AG04450 (cell line): ENCODE measurements around the gene SUPT7L. TPM values are rescaled to one million over a fixed set of nuclear protein-coding genes. Genes with fewer than 3 reads are reported as not detected.

Experiments
- CTCF ChIA-PET: fragments of 300-600, 350-600 bp; formaldehyde crosslinking; extraction: SDS; loops from one replicate; lab custom pipeline; 2022; ENCODE audit warnings: antibody characterized with exemption, inconsistent platforms; lab: Charles Lee
- POLR2A ChIA-PET: fragments of 350-600 bp; formaldehyde crosslinking; extraction: SDS; loops from one replicate; lab custom pipeline; 2021; ENCODE audit warnings: antibody characterized with exemption, inconsistent platforms; lab: Yijun Ruan, JAX
- DNase-seq: peaks from one replicate; pipeline ENCODE4 v3.0.0-alpha.2; 2011; ENCODE audit warnings: low read depth, low spot score
- H3K27ac ChIP-seq: one replicate; pipeline ENCODE4 v1.5.1; 2012; ENCODE audit warnings: low read depth, low read length, control low read depth
- H3K27me3 ChIP-seq: one replicate; pipeline ENCODE4 v1.6.0; 2012; ENCODE audit warnings: low read length; ENCODE audit not compliant: control insufficient read depth, insufficient read depth
- H3K4me3 ChIP-seq: 2 replicates; pipeline ENCODE4 v1.5.1; 2011; ENCODE audit warnings: mild to moderate bottlenecking, low read depth, low read length, control low read depth
- H3K9me3 ChIP-seq: 2 replicates; pipeline ENCODE4 v1.5.1; 2012; ENCODE audit warnings: low read length; ENCODE audit not compliant: control insufficient read depth, insufficient read depth
- CTCF ChIP-seq: IDR thresholded peaks from 2 replicates; pipeline ENCODE4 v1.5.1; 2011; ENCODE audit warnings: low read depth, low read length, control low read depth, inconsistent platforms
- polyA plus RNA-seq: library from polyadenylated mRNA; depleted of rRNA; stranded (reverse); fragments of >200 nt; gene quantifications from 2 replicates; pipeline ENCODE4 v1.2.3, GENCODE V29; 2011

SUPT7L gene
- polyA plus RNA-seq, 1 experiment = 46.7 TPM

GRCh38 chr2:27653397-27653796 lies 10.0 kb downstream of the SUPT7L start:
- POLR2A ChIA-PET = no interaction called here

GRCh38 chr2:27652790-27653189 lies 10.6 kb downstream of the SUPT7L start:
- CTCF ChIA-PET = interaction anchor here (1.3 kb wide), 1 partner anchor 30 kb away, joined by 4 read pairs; no protein-coding TSS in a partner anchor
- Histone ChIP-seq H3K4me3 (no peak overlapping the region), H3K9me3 (no peaks in the 10 kb centered on the region), H3K27ac (no peak overlapping the region), H3K27me3 (no peaks in the 10 kb centered on the region)
- no peak for TF ChIP-seq CTCF
- POLR2A ChIA-PET = no interaction called here
- DNase-seq = no peak

More at GRCh38 chr2:27653397-27653796, 10.0 kb downstream of the SUPT7L start:
- no peak overlapping the region for H3K4me3 ChIP-seq
- DNase-seq = no peak
- CTCF ChIA-PET = interaction anchor here (0.6 to 1.3 kb wide), 2 partner anchors 12 to 29 kb away, joined by 3 to 4 read pairs; no protein-coding TSS in a partner anchor
- no peaks in the 10 kb centered on the region for H3K27me3 ChIP-seq
- no peak for TF ChIP-seq CTCF
- H3K9me3 ChIP-seq = no peaks in the 10 kb centered on the region
- no peak overlapping the region for H3K27ac ChIP-seq

- no peak overlapping the region for H3K27ac ChIP-seq
- TF ChIP-seq CTCF = no peak
- ChIA-PET CTCF (interaction anchor here (1.3 kb wide), 1 partner anchor 30 kb away, joined by 4 read pairs; no protein-coding TSS in a partner anchor), POLR2A (no interaction called here)
- no peak overlapping the region for H3K4me3 ChIP-seq
- no peak for DNase-seq
- H3K9me3 ChIP-seq = no peaks in the 10 kb centered on the region
- H3K27me3 ChIP-seq = no peaks in the 10 kb centered on the region
Measured at GRCh38 chr2:27652341-27652740, 11.1 kb downstream of the SUPT7L start.

- TF ChIP-seq CTCF = no peak
- no peak overlapping the region for H3K4me3 ChIP-seq
- ChIA-PET POLR2A (no interaction called here), CTCF (interaction anchor here (2.4 kb wide), 1 partner anchor 32 kb away, joined by 11 read pairs; no protein-coding TSS in a partner anchor)
- H3K27me3 ChIP-seq = no peaks in the 10 kb centered on the region
- H3K9me3 ChIP-seq = no peaks in the 10 kb centered on the region
- DNase-seq = no peak
- H3K27ac ChIP-seq = no peak overlapping the region
Measured at GRCh38 chr2:27651056-27651455, 12.4 kb downstream of the SUPT7L start.

GRCh38 chr2:27647737-27648136 lies 15.7 kb downstream of the SUPT7L start:
- H3K9me3 ChIP-seq = no peaks in the 10 kb centered on the region
- H3K27ac ChIP-seq = no peak overlapping the region
- no peak overlapping the region for H3K4me3 ChIP-seq
- no peak for TF ChIP-seq CTCF
- ChIA-PET CTCF (interaction anchor here (1.6 to 2.0 kb wide), 2 partner anchors 36 to 241 kb away, joined by 3 to 11 read pairs; no protein-coding TSS in a partner anchor), POLR2A (no interaction called here)
- no peaks in the 10 kb centered on the region for H3K27me3 ChIP-seq
- no peak for DNase-seq
